ENCODE results near the gene MEGF9. TPM values are rescaled to one million over a fixed set of nuclear protein-coding genes. Genes with fewer than 3 reads are reported as not detected.

MEGF9 gene
- total RNA-seq, 3 donors from 2014 or later, result 6.3 to 16.7 (median 9.3) TPM

- Histone ChIP-seq H3K4me1 (ENCODE audit: low read depth) (no peaks in the 10 kb centered on the region), H3K36me3 (ENCODE audit: low read depth) (no peaks in the 10 kb centered on the region), H3K4me3 (no peak overlapping the region), H3K9me3 (no peaks in the 10 kb centered on the region)
- intact Hi-C loops (cut with DNase I, micrococcal nuclease), result no loop called here
- ATAC-seq, result no peak
- TF ChIP-seq CTCF (IDR thresholded peaks at IDR 0.05), result no peak
- no peak for DNase-seq
These were observed 33.1 kb downstream of the MEGF9 start for GRCh38 chr9:120681121-120681520.

- no peak for DNase-seq
- no peaks in the 10 kb centered on the region for H3K36me3 ChIP-seq (ENCODE audit: low read depth)
- no peak for ATAC-seq
- TF ChIP-seq CTCF (IDR thresholded peaks at IDR 0.05), result no peak
- H3K4me3 ChIP-seq, result no peak overlapping the region
- no peaks in the 10 kb centered on the region for H3K4me1 ChIP-seq (ENCODE audit: low read depth)
- intact Hi-C loops (cut with DNase I, micrococcal nuclease), result no loop called here
- no peaks in the 10 kb centered on the region for H3K9me3 ChIP-seq
These were observed 33.7 kb downstream of the MEGF9 start for GRCh38 chr9:120680579-120680978.

GRCh38 chr9:120680161-120680560 lies 34.1 kb downstream of the MEGF9 start:
- no peak for TF ChIP-seq CTCF (IDR thresholded peaks at IDR 0.05)
- Histone ChIP-seq H3K4me1 (ENCODE audit: low read depth) (no peaks in the 10 kb centered on the region), H3K9me3 (no peaks in the 10 kb centered on the region), H3K4me3 (no peak overlapping the region), H3K36me3 (ENCODE audit: low read depth) (no peaks in the 10 kb centered on the region)
- intact Hi-C loops (cut with DNase I, micrococcal nuclease), result no loop called here
- ATAC-seq (no peak), DNase-seq (no peak)

GRCh38 chr9:120677965-120678364 lies 36.3 kb downstream of the MEGF9 start:
- H3K9me3 ChIP-seq, result no peaks in the 10 kb centered on the region
- DNase-seq (no peak), ATAC-seq (no peak)
- TF ChIP-seq CTCF (IDR thresholded peaks at IDR 0.05), result no peak
- H3K4me1 ChIP-seq (ENCODE audit: low read depth), result no peaks in the 10 kb centered on the region
- H3K4me3 ChIP-seq, result no peak overlapping the region
- intact Hi-C loops (cut with DNase I, micrococcal nuclease), result no loop called here
- no peaks in the 10 kb centered on the region for H3K36me3 ChIP-seq (ENCODE audit: low read depth)

- intact Hi-C loops (cut with DNase I, micrococcal nuclease), result no loop called here
These were observed 37.4 kb downstream of the MEGF9 start for GRCh38 chr9:120676767-120677402.

More at GRCh38 chr9:120676767-120677402, 37.4 kb downstream of the MEGF9 start:
- TF ChIP-seq CTCF (IDR thresholded peaks at IDR 0.05), result no peak
- no peak for DNase-seq
- no peaks in the 10 kb centered on the region for H3K4me1 ChIP-seq (ENCODE audit: low read depth)
- H3K4me3 ChIP-seq, result no peak overlapping the region
- ATAC-seq, result no peak
- H3K36me3 ChIP-seq (ENCODE audit: low read depth), result no peaks in the 10 kb centered on the region
- H3K9me3 ChIP-seq, result no peaks in the 10 kb centered on the region
